HG03571 (cell line): Measurements from ENCODE around the gene SRD5A1.

ENCODE experiments used
- ATAC-seq: cut with Tn5 transposase; IDR thresholded peaks from one replicate; pipeline ENCODE4 v1.9.1; 2021; ENCODE audit not compliant: unreplicated experiment

SRD5A1 gene, protein sequence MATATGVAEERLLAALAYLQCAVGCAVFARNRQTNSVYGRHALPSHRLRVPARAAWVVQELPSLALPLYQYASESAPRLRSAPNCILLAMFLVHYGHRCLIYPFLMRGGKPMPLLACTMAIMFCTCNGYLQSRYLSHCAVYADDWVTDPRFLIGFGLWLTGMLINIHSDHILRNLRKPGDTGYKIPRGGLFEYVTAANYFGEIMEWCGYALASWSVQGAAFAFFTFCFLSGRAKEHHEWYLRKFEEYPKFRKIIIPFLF

GRCh38 chr5:6632888-6633468, at the start of gene SRD5A1, which contains the start of gene NSUN2:
TSS of gene SRD5A1 (plus strand) at chr5:6633440. CDS start at chr5:6633577, 137 bp downstream.
TSS of gene NSUN2 (minus strand) at chr5:6633044. CDS start at chr5:6632979, 65 bp downstream.
- ATAC-seq, result peak; percentile 87

GRCh38 chr5:6584101-6584645, 49.1 kb upstream of the SRD5A1 start:
- no peak for ATAC-seq

DNA sequence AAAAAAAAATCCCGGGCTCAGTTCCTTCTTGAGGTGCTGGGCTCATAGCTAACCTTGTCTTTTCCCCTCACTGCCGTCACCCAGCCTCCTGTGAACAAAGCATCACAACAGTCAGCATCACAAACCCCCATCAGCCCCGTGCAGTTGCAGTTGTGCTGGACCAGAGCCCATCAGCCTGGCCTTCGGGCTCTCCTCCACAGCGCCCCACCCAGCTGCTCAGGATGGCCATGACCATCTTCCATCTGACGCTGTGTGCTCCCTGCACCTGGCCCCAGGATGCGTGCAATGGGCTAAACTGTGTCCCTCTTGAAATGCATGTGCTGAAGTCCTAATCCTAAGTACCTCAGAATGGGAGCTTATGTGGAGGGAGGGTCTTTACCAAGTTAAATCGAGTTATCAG, 48.5 kb upstream of the SRD5A1 start:
- ATAC-seq, result no peak

GRCh38 chr5:6585168-6585567, 48.1 kb upstream of the SRD5A1 start:
- ATAC-seq, result no peak

DNA sequence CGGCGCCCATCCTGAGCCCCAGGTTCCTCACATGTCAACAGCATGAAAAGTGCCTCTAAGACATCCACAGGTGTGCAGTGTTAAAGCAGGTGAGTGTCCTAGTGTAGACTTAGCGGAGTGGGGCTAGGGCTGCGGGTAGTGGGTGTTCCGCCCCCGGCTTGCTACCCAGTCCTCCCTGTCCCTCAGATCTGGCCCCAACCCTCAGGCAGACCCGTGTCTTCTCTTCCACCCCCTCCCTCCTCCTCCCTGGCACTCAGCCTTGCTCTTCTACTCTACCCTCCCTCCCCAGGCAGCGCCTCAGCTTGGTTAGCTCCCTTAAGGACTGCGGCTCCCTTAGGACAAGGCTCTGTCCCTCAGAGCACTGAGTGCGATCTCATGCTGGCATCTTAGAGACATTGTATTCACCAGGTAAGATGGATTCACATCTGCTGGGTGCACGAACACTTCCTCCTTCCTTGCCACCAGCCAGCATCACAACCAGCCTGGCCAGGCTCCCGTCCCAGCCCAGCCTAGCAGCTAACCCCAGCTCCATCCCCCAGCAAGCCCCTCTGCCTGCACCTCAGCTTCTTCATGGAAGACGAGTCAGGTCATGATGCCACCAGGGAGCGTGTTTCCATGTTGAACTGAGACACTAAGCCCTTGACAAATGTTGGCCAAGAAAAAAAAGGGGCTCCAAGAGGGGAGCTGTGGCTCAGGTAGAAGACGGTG, 47.1 kb upstream of the SRD5A1 start:
- no peak for ATAC-seq

- ATAC-seq, result no peak
Observed at GRCh38 chr5:6586647-6587042, 46.6 kb upstream of the SRD5A1 start.

DNA sequence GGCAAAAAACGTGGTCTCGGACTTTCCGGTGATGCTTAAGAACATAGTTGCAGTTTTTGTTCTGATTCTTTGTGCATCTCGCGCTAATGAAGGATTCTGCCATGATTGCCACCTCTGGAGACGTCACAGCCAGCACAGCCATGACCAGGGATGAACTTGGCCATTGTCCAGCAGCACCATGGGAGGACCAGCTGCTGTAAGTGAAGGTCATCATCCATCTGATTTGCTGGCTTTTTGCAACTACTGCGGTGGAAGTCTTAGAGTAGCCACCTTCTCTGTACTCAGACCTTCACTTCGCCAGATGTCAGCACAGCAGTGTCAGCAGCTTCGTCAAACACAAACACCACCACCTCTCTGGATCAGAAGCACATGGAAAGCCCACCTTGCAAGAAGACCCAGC, 46.1 kb upstream of the SRD5A1 start:
- no peak for ATAC-seq

DNA sequence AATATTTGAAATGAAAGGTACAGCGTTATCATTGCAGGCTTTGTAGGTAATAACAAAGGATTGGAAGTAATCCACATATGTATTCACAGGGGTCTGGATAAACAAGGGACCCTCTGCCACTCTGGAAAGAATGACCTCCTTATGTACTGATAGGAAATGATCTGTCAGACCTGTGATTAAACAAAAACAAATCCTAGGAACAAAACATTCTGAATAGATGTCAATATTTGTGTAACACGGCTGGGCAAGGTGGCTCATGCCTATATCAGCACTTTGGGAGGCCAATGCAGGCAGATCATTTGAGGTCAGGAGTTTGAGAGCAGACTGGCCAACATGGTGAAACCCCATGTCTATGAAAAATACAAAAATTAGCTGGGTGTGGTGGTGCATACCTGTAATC, 42.7 kb upstream of the SRD5A1 start:
- no peak for ATAC-seq

DNA sequence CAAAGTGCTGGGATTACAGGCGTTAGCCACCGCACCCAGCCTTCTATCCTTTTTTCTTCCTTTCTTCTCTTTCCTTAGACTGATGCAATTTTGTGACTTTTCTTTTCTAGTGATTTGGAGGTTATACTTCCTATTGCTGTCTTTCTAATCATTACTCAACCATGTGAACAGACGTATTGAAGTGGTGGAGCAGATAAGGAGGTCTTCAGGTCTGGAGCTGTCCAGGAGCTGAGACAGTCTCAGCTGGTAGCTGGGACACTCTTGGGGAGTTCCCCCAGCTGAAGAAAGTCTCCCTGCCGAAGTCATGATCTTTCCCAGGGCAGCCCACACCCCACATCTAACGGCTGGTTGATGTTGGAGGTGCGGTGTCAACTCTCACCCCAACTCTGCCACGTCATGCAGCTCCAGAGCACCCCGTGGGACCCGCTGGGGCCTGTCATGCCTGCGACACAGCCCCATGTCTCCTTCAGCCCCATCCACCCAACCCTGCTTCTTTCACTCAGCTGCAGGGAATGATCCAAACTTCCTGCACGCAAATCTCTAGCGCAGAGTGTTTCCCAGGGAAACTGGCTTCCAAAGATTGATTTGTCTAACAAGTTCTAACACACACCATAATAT, 41.5 kb upstream of the SRD5A1 start:
- no peak for ATAC-seq

DNA sequence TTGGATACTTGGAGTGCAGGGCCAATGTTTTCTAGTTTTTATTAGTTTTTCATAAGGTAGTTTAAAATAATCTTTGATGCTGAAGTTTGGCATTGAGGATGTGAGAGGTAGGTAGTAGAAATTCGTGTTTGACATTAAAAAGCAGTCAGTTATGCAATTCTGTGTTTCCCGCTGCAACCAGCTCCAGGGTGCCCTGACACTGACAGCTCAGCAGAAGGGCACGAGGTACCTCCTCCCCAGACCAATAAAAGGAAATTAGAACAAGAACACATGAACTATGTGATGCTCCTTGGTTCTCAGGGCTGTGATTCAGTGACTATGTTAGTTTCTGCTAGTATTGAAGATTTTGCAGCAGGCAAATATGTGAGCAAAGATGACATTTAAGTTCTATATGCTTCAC, 40.6 kb upstream of the SRD5A1 start:
- no peak for ATAC-seq

- ATAC-seq, result no peak
Observed at GRCh38 chr5:6593148-6594016, 39.9 kb upstream of the SRD5A1 start.

GRCh38 chr5:6594066-6594465, 39.2 kb upstream of the SRD5A1 start:
- no peak for ATAC-seq

- ATAC-seq, result no peak
Observed at GRCh38 chr5:6595405-6595804, 37.8 kb upstream of the SRD5A1 start.

DNA sequence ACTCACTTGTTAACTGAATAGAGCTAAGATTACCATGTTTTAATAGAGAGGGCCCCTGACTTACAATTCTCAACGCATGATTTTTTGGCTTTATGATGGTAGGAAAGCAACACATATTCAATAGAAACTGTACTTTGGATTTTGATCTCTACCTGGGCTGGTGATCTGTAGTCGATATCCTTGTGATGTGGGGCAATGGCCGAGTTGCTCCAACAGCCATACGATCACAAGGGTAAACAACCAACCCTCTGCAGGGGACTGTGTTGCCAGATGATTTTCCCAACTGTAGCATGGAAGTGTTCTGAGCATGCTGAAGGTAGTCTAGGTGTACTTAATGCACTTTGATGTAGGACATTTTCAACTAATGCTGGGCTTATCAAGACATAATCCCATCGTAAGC, 36.9 kb upstream of the SRD5A1 start:
- ATAC-seq, result no peak

- ATAC-seq, result no peak
Observed at GRCh38 chr5:6597557-6597956, 35.7 kb upstream of the SRD5A1 start.

DNA sequence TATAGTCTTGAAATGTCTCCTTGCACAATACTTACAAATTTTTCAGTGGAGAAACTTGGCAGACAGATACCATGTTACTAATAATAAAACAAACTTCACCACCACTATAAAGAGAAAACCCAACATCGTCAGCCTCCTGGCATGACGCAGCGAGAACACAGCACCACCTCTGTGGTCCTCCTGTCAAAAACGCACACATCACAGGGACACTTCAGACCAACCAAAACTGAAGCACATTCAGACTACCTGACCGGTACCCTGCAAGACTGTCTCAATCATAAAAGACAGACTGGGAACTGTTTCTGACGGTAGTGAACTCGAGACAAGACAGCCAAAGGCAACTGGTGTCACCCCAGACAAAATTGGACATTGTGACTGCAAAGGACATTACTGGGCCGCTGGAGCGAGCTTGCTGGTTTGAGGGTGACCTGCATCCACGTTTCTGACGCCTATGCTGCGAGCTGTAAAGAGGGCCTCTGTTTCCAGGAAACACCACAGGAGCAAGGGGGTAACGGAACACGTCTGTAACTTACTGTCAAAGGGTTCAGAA, 34.8 kb upstream of the SRD5A1 start:
- ATAC-seq, result no peak

- ATAC-seq, result no peak
Observed at GRCh38 chr5:6599739-6600138, 33.5 kb upstream of the SRD5A1 start.

DNA sequence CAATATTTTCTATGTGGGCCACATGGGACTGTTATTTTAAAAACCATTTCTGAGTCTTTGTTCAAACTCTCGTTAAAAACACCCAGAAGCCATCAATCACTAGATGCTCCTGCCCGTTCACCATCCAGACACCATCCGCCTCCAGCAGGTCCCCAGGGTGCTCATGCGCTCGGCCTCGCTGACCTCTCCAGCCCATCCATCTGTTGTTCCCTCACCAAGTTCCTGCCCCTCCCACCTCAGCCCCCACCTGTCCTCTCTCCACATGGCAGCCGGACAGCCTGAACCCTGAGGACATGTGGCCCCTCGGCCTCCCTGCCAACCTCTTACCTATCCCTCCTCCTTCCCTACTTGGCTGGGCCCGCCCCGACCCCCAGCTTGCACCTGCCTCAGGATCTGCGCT, 32.0 kb upstream of the SRD5A1 start:
- no peak for ATAC-seq

GRCh38 chr5:6601816-6602215, 31.4 kb upstream of the SRD5A1 start:
- no peak for ATAC-seq

- ATAC-seq, result no peak
Observed at GRCh38 chr5:6602441-6602840, 30.8 kb upstream of the SRD5A1 start.
